Sigmoid colon (tissue), 7 donors: ENCODE results near the gene CACNA1E. TPM values are rescaled to one million over a fixed set of nuclear protein-coding genes. Genes with fewer than 3 reads are reported as not detected.
A peak's percentile ranks its signal among the peaks of the same experiment; 100 is the strongest.

ENCODE experiments used
- DNase-seq: peaks from one replicate; pipeline ENCODE4 v3.0.0-alpha.2; 2019
- H3K27ac ChIP-seq, 4 donors: fragments of 200-600 bp; sonication (generic); one replicate each; pipeline ENCODE4 v1.5.1; 2016 to 2019; ENCODE audit warnings: mild to moderate bottlenecking in 1 of 4
- H3K27me3 ChIP-seq, 3 donors: fragments of 200-600 bp; sonication (generic); one replicate each; pipeline ENCODE4 v1.5.1; 2019; ENCODE audit warnings: mild to moderate bottlenecking in 1 of 3
- H3K36me3 ChIP-seq, 4 donors: fragments of 200-600 bp; sonication (generic); one replicate each; pipeline ENCODE4 v1.5.1; 2016 to 2019
- H3K4me1 ChIP-seq, 4 donors: fragments of 200-600 bp; sonication (generic); one replicate each; pipeline ENCODE4 v1.5.1; 2017 to 2019
- H3K4me3 ChIP-seq, 4 donors: fragments of 200-600 bp; sonication (generic); one replicate each; pipeline ENCODE4 v1.5.1; 2017 to 2019; ENCODE audit warnings: mild to moderate bottlenecking in 2 of 4, moderate library complexity in 1 of 4
- H3K9me3 ChIP-seq, 4 donors: fragments of 200-600 bp in 3 of 4; sonication (generic) in 3 of 4; one replicate each; pipeline versions ENCODE4 v1.5.1 to v1.6.1; 2013 to 2019
- CTCF ChIP-seq, 4 experiments: fragments of 450-650 bp in 3 of 4; fragments of 200-600 bp in 1 of 4; IDR thresholded peaks; one replicate each; pipeline ENCODE4 v1.5.1; 2016 to 2019; ENCODE audit warnings: antibody characterized with exemption in 4 of 4, mild to moderate bottlenecking in 3 of 4, moderate library complexity in 2 of 4
- EP300 ChIP-seq, 4 donors: sonication (generic); formaldehyde crosslinking; IDR thresholded peaks; one replicate each; pipeline ENCODE4 v1.6.1; 2017; ENCODE audit warnings: antibody characterized with exemption in 4 of 4
- POLR2A ChIP-seq, 2 donors: fragments of 450-650 bp; IDR thresholded peaks; one replicate each; pipeline ENCODE4 v1.6.1; 2016; ENCODE audit warnings: antibody characterized with exemption in 2 of 2, mild to moderate bottlenecking in 2 of 2, moderate library complexity in 2 of 2
- POLR2AphosphoS5 ChIP-seq, 4 donors: sonication (generic); formaldehyde crosslinking; IDR thresholded peaks; one replicate each; pipeline ENCODE4 v1.6.1; 2017; ENCODE audit warnings: antibody characterized with exemption in 4 of 4
- WGBS, 2 donors: extraction: QIAGEN DNeasy Blood & Tissue Kit; methylation state at CpG; one replicate each; pipeline ENCODE4 v1.1.7; 2013; 5-methylcytosine and 5-hydroxymethylcytosine counted together
- intact Hi-C: fragments of 100-400 bp; cut with DNase I; formaldehyde crosslinking; loops from one replicate; pipeline ENCODE4 v1.15.1; 2023
- polyA plus RNA-seq, 3 donors: library from polyadenylated mRNA; stranded (reverse); fragments of 200-250 nt; gene quantifications; one replicate each; pipeline ENCODE4 v1.2.3, GENCODE V29; 2013
- total RNA-seq, 4 donors: library from RNA; depleted of rRNA; stranded (reverse); fragments of >200 nt; gene quantifications; one replicate each; pipeline ENCODE4 v1.1.0, GENCODE V29; 2016
- donor health status: healthy with polysubstance abuse.
- donor health status: Bipolar disorder and iron deficiency.
- donor health status: healthy.

Gene CACNA1E
- total RNA-seq: 1 to 10 TPM in 1 of 4 donors, under 1 TPM in 3; 0.16 to 1.1 (median 0.52) TPM
- polyA plus RNA-seq: under 1 TPM in 1 of 3 donors, not detected in 2; 0.25 TPM

- peaks cover 28 to 76% (median 67%) of the 10 kb centered on the region in 3 donors for H3K27me3 ChIP-seq
- no peak for DNase-seq
Measured at GRCh38 chr1:181483285-181484195, at the start of gene CACNA1E. CACNA1E (plus strand) TSS chr1:181483517; CDS start chr1:181483745, 228 bp downstream.

DNA sequence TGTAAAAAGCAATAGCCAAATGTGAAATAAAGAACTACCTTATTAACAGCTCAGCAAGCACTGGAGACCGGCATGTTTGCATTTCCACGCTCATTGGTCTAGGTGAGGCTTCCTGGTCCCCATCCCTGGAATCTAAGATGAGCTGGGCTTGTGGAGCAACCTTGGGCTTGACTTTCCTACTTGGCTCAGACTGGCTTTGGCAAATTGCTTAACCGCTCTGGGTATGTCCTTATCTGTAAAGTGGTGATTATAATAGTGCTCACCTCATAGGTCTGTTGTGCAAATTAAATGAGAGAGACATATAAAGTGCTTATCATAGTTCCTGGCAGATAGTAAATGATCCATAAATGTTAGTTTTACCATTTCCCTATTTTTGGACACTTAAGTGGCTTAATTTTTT is 49.4 kb upstream of the CACNA1E start:
- H3K9me3 ChIP-seq: no peaks in the 10 kb centered on the region
- no peaks in the 10 kb centered on the region for H3K27me3 ChIP-seq
- DNase-seq: no peak
- H3K4me3 ChIP-seq: no peak overlapping the region
- WGBS, 2 donors: 66 to 86% methylated on average over 3 of the region's 3 CpGs
- no peak for TF ChIP-seq POLR2AphosphoS5 (IDR thresholded peaks at IDR 0.05)
- no peak for TF ChIP-seq POLR2A (IDR thresholded peaks at IDR 0.05)
- no peak for TF ChIP-seq CTCF (IDR thresholded peaks at IDR 0.05)
- no peak for TF ChIP-seq EP300 (IDR thresholded peaks at IDR 0.05)
- intact Hi-C loops: no loop called here
- no peaks in the 10 kb centered on the region for H3K4me1 ChIP-seq
- no peak overlapping the region for H3K27ac ChIP-seq
- H3K36me3 ChIP-seq: no peaks in the 10 kb centered on the region

More at GRCh38 chr1:181483285-181484195, at the start of gene CACNA1E:
- Histone ChIP-seq H3K4me3 (peak within 1 kb of the TSS in 3 of 4 donors; percentile 7 to 36 (median 35)), H3K36me3 (no peaks in the 10 kb centered on the region), H3K4me1 (peaks cover 0 to 32% (median 19%) of the 10 kb centered on the region in 4 donors), H3K9me3 (no peaks in the 10 kb centered on the region), H3K27ac (no peak within 1 kb of the TSS)
- WGBS, 2 donors: 12 to 18% methylated on average over 43 of the region's 43 CpGs
- TF ChIP-seq POLR2A (IDR thresholded peaks at IDR 0.05) (no peak), POLR2AphosphoS5 (IDR thresholded peaks at IDR 0.05) (no peak), EP300 (IDR thresholded peaks at IDR 0.05) (no peak), CTCF (IDR thresholded peaks at IDR 0.05) (no peak)
- intact Hi-C loops: no loop called here

DNA sequence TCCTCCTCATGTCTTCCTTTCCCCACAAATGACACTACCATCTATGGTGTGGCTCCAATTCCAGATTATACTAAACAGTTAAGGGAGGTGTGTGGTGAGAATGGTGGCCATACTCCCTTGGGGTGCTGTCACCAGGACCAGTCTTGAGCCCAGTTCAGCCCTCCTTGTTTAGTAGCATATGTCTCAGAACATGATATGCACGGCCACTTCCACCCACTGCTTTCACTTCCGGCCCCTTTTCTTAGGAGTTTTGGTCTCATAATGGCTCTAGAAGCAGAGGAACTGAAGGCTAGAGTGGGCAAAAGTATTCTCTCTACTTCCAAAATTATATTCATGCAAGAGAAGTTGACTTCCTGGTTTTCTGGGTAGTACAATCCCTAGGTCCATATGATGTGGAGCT is 45.3 kb upstream of the CACNA1E start:
- no peak overlapping the region for H3K4me3 ChIP-seq
- peaks cover 0 to 6% (median 0%) of the 10 kb centered on the region in 4 donors for H3K4me1 ChIP-seq
- no peak overlapping the region for H3K27ac ChIP-seq
- WGBS, 2 donors: 80 to 94% methylated on average over 2 of the region's 2 CpGs
- intact Hi-C loops: no loop called here
- TF ChIP-seq CTCF (IDR thresholded peaks at IDR 0.05) (no peak), POLR2AphosphoS5 (IDR thresholded peaks at IDR 0.05) (no peak), POLR2A (IDR thresholded peaks at IDR 0.05) (no peak), EP300 (IDR thresholded peaks at IDR 0.05) (no peak)
- no peak for DNase-seq
- no peaks in the 10 kb centered on the region for H3K36me3 ChIP-seq
- H3K9me3 ChIP-seq: no peaks in the 10 kb centered on the region
- H3K27me3 ChIP-seq: no peaks in the 10 kb centered on the region

GRCh38 chr1:181440510-181440909 is 42.8 kb upstream of the CACNA1E start:
- H3K9me3 ChIP-seq: no peaks in the 10 kb centered on the region
- peaks cover 0 to 6% (median 0%) of the 10 kb centered on the region in 4 donors for H3K4me1 ChIP-seq
- H3K4me3 ChIP-seq: no peak overlapping the region
- 93 to 95% methylated on average over 4 of the region's 4 CpGs for WGBS, 2 donors
- no peaks in the 10 kb centered on the region for H3K27me3 ChIP-seq
- no peaks in the 10 kb centered on the region for H3K36me3 ChIP-seq
- TF ChIP-seq CTCF (IDR thresholded peaks at IDR 0.05) (no peak), POLR2AphosphoS5 (IDR thresholded peaks at IDR 0.05) (no peak), POLR2A (IDR thresholded peaks at IDR 0.05) (no peak), EP300 (IDR thresholded peaks at IDR 0.05) (no peak)
- DNase-seq: no peak
- no peak overlapping the region for H3K27ac ChIP-seq
- intact Hi-C loops: no loop called here
